Umbilical cord (tissue), 2 donors: Measurements from ENCODE around the gene PTPN3. TPM values are rescaled to one million over a fixed set of nuclear protein-coding genes. Genes with fewer than 3 reads are reported as not detected.

Source experiments
- DNase-seq: peaks from one replicate; pipeline ENCODE4 v3.0.0-alpha.2; 2015; ENCODE audit warnings: low spot score
- total RNA-seq: library from RNA; depleted of rRNA; stranded (reverse); fragments of >200 nt; gene quantifications from one replicate; pipeline ENCODE4 v1.2.3, GENCODE V29; 2014; ENCODE audit warnings: low replicate concordance; ENCODE audit not compliant: insufficient read depth

Gene PTPN3
- total RNA-seq, 1 donor from 2014 or later = 2.9 TPM

DNA sequence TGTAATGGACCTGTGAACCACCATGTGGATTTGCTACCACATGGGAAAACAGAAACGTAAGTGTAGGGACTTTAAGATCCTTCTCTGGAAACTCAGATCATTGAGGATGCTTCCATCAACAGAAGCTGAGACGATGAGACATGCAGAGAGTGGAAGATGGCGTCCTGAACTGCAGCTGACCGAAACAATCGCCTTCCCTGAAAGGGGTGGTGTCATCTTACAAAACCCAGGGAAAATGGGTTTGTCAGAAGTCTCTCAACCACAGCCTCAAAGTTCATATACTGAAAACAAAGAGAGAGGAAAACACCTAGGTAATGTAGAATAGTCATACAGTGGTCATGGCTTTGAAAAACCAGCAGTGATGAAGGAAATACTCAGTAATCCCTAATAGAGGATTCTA, 6.6 kb upstream of the PTPN3 start:
- no peak for DNase-seq

DNA sequence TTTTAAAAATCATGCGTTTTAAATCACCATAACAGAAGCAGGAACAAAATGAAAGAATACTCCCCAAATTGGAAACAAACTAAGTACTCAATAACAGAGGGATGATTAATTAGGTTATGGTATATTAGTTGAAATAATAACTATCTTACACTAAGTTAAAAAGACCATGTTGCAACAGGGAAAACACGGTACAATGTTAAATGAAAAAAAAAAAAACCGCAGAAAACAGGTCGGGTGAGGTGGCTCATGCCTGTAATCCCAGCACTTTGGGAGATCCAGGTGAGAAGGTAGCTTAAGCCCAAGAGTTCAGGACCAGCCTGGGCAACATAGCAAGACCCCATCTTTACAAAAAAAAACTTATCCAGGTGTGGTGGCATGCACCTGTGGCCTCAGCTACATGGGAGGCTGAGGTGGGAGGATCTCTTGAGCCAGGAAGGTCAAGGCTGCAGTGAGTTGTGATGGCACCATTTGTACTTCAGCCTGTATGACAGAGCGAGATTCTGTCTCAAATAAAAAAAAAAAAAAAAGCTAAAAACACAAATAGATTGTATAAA, 2.4 kb upstream of the PTPN3 start:
- DNase-seq = no peak

DNA sequence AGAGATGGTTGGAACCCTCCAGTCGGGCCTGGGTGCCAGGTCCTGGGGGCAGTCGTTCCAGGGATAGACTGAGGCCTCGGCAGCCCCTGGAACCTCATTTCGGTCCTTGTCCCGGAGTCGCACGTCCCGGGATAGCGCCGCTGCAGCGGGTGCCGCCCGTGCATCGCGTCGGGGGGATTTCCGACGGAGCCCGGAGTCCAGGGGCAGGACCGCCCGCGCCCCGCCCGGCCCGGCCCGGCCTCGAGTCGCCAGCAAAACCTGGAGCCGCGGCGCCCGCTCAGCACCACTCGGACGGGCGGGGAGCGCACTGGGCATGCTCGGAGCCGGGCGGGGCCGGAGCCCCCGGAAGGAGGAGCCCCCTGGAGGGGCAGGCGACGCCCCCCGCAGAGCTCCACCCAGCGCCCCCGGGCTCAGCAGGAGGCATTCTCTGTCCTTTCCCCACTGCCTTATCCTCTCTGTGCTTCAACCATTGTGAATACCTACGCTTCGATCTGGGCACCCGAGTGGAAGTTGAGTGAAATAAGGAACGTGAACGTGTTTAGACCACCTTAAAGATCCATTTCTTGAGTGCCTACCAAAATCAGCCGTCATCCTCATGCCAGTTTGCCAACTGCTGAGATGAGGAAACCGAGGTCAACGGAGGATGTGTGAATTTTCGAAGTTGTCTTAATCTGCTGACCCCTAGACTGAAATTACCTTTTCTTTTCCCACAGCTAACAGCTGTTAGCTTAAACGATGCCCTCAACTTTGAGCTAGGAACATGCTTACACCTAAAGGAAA, 1.7 kb upstream of the PTPN3 start:
- DNase-seq = peak; percentile 58

DNA sequence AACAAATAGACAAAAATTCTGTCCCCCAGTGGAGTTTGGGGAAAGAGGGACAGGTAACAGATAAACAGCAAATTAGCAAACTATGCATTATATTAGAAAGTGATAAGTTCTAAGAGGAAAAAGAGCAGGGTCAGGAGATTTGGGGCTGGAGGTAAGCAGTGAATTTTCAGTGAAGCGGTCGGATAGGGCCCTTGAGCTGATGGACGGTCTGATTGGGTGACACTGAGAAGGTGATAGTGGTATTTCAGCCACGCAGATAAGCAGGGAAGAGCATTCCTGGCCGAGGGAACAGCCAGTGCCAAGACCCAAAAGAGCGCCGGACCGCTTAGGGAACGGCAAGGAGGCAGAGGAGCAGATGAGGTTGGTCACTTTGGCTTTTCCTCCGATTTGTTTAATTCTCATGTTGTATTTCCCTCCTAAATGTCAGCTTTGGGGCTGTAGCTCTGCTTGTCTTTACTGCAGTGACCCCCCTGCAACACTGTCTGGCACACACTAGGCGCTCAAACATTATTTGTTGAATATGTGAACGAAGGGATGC, 1.1 kb upstream of the PTPN3 start:
- DNase-seq = no peak

DNA sequence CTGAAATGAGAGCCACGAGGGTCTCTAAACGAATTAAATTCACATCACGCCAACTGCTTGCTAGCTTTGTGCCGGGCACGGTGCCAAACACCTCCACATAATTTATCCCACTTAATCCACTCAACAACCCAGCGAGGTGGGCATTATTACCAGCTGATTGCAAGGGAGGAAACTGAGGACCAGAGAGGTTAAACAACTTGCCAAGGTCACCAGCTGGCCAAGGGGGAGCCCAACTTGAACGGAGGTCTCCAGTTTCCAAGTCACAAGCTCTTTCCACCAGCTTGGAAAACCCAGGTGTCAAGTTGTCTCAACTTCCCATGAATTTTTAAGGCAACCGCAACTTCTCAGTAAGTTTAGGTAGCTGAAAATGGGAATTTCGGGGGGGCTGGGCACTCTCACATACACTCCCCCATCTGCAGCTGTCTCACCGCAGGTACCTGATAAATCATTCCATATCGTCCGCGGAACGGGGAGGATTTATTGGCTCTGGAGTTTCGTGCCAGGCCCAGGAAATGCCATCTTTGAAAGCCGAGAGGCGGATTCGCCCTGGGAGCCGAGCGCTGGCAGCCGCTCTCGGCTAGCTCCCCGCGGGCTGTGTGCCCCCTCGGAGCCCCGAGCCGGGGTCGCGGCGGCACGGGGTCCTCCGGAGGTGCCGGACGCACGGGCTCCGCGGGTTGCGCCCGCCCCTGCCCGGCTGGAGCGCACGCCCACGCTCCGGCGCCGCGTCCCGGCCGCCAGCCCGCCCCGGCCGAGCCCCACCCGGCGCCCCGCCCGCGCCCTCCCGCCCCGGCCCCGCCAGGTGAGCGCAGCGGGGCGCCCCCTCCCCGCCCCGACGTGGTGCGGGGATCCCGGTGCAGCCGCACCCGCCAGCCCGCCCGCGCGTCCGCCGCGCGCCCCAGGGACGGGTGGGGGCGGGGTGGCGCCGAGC, 617 bp downstream of the PTPN3 start:
- DNase-seq = no peak

DNA sequence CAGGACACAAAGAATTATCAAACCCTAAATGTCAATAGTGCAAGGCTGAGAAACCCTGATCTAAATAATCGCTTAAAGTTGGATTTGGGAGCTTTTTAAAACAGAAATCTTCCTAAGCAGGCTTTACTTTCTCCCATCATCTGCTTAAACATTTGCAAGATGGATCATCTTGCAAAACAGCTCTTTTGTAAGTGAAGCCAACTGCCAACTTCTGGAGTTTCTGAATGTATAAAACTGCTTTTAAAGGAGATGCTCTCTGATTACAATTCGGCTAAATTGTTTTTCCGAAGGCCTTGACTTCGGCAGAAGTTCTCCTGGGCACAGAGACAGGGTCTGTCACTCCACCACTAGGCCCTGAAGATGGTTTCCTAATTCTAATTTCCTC, 1.3 kb downstream of the PTPN3 start:
- peak; percentile 67 for DNase-seq

DNA sequence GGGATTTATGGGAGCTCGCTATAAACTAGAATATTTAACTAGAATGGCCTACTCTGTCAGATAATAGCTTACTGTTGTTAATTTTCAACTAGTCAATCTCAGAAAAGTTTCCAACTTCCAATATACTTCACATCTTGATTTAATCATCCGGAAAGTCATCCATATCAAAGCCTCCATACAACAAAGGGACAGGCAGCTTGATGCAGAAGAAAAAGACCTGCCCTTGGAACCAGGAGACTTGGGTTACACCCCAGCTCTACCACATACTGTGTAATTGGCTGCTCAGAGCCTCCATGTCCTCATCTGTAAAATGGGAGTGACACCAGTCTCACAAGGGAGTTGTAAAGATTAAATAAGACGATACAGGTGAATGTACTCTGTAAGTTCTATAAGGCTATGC, 1.9 kb downstream of the PTPN3 start:
- no peak for DNase-seq

DNA sequence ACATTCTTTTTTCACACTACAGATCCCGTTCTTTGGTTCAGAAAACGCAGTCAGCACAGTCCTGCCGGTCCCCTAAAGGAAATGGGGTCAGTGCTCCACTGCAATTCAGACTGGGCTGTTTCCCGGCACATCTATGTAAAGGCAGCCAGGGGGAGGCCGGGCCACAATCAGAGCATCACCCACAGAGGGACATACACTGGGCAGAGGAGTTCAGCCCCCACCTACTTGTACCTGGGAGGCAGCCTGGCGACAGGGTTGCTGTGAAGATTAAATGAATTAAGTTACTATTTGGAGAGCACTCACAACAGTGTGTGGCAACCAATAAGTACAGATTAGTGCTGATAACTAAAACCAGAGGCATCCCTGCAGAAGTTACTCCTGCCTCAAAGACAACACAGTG, 4.5 kb downstream of the PTPN3 start:
- no peak for DNase-seq

DNA sequence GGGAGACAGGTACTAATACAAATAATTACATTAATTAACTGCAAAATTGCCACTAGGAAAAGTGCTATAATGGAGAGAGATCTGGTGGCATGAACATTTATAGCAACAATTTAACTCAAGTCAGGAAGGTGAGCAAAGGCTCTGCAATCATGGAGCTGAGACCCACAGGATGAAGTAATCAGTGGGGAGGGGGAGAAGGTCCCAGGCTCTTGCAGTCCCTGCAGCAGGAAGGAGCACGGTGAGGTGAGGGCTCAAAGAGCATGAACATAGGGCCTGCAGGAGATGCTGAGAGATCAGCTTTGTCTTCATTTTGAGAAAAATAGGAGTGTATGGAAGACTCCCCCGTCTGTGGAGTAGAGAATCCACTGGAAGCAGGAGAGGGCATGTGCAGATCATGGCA, 6.5 kb downstream of the PTPN3 start:
- DNase-seq = no peak

DNA sequence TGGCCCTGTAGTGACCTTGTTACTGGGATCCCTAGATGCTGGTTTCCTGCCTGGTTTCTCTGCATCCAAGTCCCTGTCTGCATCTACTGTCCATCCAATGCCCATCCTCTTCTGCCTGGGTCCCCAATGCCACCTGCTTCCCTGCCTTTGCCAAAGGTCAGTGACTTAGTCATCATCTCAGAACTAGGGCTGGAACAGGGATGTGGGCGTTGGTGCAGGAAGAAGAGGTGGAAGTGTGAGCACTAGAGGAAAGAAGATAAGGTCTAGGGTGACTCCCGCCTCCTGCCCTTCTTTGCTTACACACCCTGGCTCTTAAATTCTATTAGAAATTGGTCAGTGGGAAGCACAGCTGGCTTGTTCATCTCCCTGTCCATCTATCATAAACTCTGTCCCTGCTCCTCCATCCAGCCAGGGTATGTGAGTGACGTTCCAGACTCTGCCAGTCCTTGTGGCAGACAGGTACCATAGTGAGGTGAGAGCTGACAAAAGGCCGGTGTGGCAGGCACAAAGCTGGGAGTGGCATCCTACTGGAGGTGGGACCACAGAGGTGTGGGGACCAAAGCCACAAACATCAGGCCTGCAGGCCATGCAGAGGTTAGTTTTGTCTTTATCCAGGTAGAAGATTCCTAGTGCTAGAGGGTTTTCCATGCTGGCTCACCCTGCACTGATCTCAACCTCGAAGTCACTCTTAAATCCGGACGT, 9.2 kb downstream of the PTPN3 start:
- DNase-seq = no peak

DNA sequence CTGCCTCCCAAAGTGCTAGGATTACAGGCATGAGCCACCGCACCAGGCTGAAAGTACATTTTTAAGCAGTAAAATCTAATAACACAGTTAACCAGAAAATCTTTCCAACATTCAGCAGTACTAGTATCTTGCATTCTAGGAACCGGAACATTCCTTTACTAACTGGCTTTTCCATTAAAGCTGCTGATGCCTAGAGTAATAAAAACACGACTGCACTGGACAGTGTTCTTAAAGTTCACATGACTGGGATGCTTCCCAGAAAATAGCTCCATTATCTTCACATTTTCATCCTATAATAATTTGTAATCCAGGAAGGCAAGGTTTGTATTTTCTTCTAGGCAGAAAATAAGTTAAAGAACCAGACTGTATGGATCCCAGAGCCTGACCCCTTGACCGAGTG, 9.8 kb downstream of the PTPN3 start:
- DNase-seq = peak; percentile 84

DNA sequence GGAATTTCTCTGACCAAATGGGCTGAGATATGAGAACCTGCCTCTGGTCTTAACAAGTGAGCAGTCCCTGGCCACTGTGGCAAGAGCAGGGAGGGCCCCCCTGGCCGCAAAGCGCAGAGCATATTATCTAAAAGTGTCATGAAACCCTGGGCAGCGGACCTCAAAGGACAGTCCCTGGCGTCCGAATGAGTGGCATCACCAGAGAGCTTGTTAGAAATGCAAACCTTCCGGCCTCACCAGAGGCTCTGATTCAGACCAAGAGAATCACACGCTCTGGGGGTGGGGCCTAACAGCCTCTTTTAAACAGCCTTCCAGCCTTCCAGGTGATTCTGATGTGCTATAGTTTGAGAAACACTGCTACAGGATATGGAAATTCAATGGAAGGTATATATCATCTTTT, 10.9 kb downstream of the PTPN3 start:
- no peak for DNase-seq

DNA sequence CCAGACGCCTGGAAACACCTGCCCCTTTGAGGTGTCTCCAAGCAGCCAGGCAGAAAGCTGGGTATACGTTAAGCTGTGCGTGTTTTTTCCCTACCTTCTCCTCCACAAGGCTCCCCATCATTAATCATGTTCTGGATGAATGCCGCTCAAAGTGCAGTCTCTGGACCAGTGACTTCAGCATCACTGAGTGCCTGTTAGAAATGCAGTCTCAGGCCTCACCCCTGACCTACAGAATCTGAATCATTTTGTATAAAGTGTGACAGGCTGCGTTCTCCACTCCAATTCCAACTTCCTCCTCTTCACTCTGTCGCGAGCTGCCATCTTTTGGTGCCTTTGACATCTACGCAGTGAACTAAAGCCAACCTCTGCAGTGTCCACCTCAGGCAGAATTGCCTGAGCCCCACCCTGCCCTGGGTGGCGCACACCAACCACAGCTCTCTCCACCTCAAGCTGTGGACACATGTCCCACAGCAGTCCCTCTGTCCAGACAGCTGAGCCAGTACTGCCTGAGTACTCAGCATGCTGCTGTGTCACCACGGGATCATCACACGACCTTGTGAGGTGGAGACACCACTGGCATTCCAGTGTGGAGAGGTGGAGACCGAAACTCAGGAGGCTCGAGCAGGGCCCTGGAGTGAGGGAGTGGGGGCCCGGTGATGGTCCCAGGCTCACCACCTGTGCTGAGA, 14.2 kb downstream of the PTPN3 start:
- no peak for DNase-seq

DNA sequence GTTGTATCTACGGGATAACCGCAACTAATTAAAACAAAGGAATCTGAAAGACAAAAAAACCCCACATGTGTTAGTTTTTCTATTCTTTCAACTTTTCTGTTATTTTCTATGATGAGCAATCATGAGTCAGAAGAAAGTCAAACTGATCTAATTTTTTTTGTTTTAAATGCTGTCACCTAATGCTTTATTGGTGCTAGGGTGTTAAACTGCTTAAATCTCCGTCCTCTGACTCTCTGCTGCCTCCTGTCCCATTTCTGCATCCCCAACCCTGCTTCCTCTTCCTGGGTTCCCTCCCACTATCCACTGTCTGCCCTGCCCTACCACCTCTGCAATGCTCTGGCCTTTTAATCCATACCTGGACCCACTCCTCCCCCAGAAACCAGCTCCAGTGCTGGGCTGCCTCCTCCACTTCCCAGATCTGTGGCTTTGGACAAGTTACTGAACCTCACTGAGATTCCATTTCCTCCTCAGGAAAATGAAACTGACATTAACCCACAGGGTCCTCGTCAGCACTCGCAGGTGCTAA, 15.7 kb downstream of the PTPN3 start:
- no peak for DNase-seq

DNA sequence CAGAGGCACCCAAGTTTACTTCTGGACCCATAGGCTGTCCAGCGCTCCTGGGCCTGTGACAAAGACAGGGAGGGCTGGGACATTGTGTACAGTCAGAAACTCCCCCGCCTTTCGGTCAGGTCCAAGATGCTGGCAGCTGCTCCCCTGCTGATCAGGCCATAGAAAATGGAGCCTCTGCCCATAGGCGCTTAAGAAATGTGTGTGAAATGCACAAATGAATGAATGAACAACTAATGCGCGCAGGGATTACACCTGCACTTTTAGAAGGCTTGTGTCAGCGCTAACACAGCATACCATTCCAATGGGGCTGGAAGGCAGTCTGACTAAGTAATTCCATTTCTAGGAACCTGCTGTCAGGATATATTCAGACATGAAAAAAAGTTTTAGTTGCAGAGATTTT, 16.3 kb downstream of the PTPN3 start:
- no peak for DNase-seq

DNA sequence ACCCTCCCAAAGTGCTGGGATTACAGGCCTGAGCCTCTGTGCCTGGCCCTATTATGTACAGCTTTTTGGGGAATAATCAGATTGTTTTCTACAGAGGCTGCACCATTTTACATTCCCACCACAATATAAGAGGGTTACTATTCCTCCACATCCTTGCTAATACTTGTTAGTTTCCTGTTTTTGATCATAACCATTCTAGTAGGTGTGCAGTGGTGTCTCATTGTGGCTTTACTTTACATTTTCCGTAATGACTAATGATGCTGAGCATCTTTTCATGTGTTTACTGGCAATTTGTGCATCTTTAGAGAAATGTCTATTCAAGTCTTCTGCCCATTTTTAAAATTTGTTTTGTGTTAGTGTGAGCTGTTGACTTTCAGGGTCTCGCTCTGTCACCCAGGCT, 18.3 kb downstream of the PTPN3 start:
- no peak for DNase-seq

DNA sequence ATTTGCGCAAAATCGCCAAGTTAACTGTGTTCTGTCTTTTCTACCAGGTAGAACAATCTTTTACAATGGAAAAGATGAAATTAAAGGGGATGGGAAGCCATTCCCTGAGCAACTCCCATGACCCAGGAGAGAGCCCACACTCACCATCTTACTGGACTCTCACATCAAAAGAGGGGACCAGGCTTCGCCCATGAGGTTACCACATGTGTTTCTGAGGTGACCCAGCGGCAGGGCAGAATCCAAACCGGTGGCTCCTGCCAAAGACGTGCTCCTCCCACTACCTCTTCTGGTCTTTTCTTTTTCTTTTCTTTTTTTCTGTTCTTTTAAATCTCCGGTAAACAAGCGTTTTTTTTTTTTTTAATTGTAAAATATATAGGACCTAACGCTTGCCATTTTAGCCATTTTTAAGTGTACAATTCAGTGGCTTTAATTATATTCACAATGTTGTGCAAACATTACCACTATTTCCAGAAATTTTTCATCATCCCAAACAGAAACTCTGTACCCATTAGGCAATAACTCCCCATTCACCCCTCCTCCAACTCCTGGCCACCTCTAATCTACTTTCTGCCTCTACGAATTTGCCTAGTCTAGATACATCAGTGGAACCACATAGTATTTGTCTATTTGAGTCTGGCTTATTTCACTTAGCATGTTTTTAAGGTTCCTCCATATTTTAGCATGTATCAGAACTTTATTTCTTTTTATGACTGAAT, 19.3 kb downstream of the PTPN3 start:
- no peak for DNase-seq

DNA sequence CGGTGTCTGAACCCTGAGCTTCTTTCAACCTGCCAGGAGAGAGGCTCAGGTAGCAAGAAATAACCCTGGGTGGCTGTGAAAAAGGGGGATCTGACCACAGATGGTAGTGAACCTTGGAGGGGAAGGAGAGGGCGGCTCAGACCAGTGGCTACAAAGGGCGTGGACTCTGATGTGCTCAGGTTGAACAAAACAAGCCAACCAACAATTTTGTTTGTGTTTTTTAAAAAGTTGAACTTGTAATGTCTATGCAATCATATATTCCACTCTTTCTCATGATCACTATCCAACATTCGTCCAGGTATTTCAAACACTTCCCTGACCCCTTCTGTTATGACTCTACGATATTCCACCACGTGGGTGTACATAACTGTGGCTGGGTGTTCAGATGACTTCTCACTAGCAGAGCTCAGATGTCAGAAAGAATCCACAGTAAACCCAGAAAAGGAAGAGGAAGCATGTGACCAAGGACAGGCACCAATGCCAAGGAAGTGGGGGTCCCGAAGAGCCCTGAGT, 20.0 kb downstream of the PTPN3 start:
- no peak for DNase-seq

DNA sequence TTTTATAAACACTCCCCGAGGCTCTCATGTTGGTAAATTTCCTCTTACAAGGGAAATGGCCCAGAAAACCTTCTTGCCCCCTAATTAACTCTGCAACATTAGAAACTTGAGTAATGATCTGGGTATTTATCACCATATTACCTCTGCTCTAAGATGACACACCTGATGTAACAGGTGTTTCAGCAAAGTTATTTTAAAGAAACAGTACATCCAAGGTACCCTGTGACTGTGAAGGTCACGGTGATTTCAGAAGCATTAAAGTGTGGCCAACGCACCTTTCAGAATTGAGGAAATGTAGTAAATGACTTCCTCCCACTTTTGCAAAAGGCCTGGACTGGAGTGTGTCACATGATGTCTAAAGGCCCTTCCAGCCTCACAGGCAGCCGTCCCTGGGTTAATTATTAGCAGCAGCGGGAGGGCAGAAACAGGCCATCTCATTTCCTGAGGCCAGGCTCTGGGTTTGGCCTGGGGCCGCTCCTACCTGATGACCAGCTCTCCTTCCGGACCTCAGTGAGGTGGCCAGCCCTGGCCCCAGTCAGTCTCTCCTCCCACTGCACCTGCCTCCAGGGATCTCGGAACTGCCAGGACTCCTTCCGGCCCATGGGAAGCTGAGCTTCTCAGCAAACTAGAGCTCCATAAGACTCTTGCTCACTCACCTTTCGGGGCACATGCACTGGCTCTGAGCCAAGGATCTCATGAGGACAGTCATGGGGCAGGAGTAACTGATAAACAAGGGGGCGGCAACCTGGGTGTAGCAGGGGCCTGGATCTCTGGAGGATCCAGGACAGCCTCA, 20.7 kb downstream of the PTPN3 start:
- no peak for DNase-seq
